ENCODE results near the gene CARNS1.
A peak's percentile ranks its signal among the peaks of the same experiment; 100 is the strongest.

CARNS1 gene

GRCh38 chr11:67428052-67429001, 12.8 kb downstream of the CARNS1 start, which contains the start of gene RPS6KB2:
Gene RPS6KB2 (plus strand): TSS chr11:67428494. CDS start chr11:67428546, 52 bp downstream.
- DNase-seq (ENCODE audit: low spot score), result peak; percentile 100

- no peak for DNase-seq (ENCODE audit: low spot score)
These were observed 13.7 kb downstream of the CARNS1 start for GRCh38 chr11:67429038-67429668.

- DNase-seq (ENCODE audit: low spot score), result no peak
These were observed 14.2 kb downstream of the CARNS1 start for GRCh38 chr11:67429722-67430121.

GRCh38 chr11:67431346-67432249, 16.1 kb downstream of the CARNS1 start:
- no peak for DNase-seq (ENCODE audit: low spot score)

GRCh38 chr11:67432655-67433349, 17.3 kb downstream of the CARNS1 start:
- no peak for DNase-seq (ENCODE audit: low spot score)

GRCh38 chr11:67433536-67434394, 18.3 kb downstream of the CARNS1 start:
- no peak for DNase-seq (ENCODE audit: low spot score)

- no peak for DNase-seq (ENCODE audit: low spot score)
These were observed 19.0 kb downstream of the CARNS1 start for GRCh38 chr11:67434395-67434881.

GRCh38 chr11:67435031-67435726, 19.7 kb downstream of the CARNS1 start:
- no peak for DNase-seq (ENCODE audit: low spot score)

GRCh38 chr11:67435727-67436458, 20.4 kb downstream of the CARNS1 start:
- no peak for DNase-seq (ENCODE audit: low spot score)

- DNase-seq (ENCODE audit: low spot score), result no peak
These were observed 21.1 kb downstream of the CARNS1 start for GRCh38 chr11:67436459-67437081.

GRCh38 chr11:67437082-67437808, 21.8 kb downstream of the CARNS1 start, which contains the start of gene PTPRCAP:
Gene PTPRCAP (minus strand): TSS chr11:67437682. CDS start chr11:67437619, 63 bp downstream.
- no peak for DNase-seq (ENCODE audit: low spot score)

- DNase-seq (ENCODE audit: low spot score), result no peak
These were observed 22.3 kb downstream of the CARNS1 start for GRCh38 chr11:67437809-67438157.

GRCh38 chr11:67438158-67438902, 22.9 kb downstream of the CARNS1 start:
- no peak for DNase-seq (ENCODE audit: low spot score)

GRCh38 chr11:67439321-67440228, 24.1 kb downstream of the CARNS1 start:
- peak; percentile 68 for DNase-seq (ENCODE audit: low spot score)

GRCh38 chr11:67440229-67441097, 25.0 kb downstream of the CARNS1 start:
- DNase-seq (ENCODE audit: low spot score), result no peak
